IMR-90 (cell line): Measurements from ENCODE around the gene TECTA. TPM values are rescaled to one million over a fixed set of nuclear protein-coding genes. Genes with fewer than 3 reads are reported as not detected.

Source experiments
- ATAC-seq: fragments of 200-7000 bp; cut with Tn5 transposase; 2 replicates; pipeline ENCODE4 v1.9.1; 2020; ENCODE audit warnings: low read depth, mild to moderate bottlenecking, moderate library complexity
- BruUV-seq: library from RNA; stranded (reverse); fragments of 400-500 nt; replicated peaks from 2 replicates; lab custom pipeline; 2021; lab: Mats Ljungman, UMichigan
- CTCF ChIA-PET: fragments of 300-600 bp; formaldehyde crosslinking; extraction: SDS; loops from one replicate; lab custom pipeline; 2021; ENCODE audit warnings: antibody characterized with exemption; lab: Yijun Ruan, JAX
- POLR2A ChIA-PET: fragments of 300-600 bp; sonication (Branson Sonifier 250); formaldehyde crosslinking; loops from one replicate; lab custom pipeline; 2022; ENCODE audit warnings: antibody characterized with exemption; ENCODE audit not compliant: unreplicated experiment; lab: Charles Lee
- DNase-seq: peaks from one replicate; pipeline ENCODE4 v3.0.0; 2013
- H2AFZ ChIP-seq: replicated peaks from 2 replicates; pipeline ENCODE3; 2013; ENCODE audit warnings: low read length, mild to moderate bottlenecking; ENCODE audit not compliant: poor library complexity
- H2AK5ac ChIP-seq: 2 replicates; pipeline ENCODE4 v1.6.1; 2013; ENCODE audit warnings: low read depth, low read length, inconsistent platforms
- H2AK9ac ChIP-seq: replicated peaks from 2 replicates; pipeline ENCODE3; 2013; ENCODE audit warnings: mild to moderate bottlenecking, low read depth, low read length, moderate library complexity; ENCODE audit not compliant: poor library complexity
- H2BK120ac ChIP-seq: 2 replicates; pipeline ENCODE4 v1.6.1; 2013; ENCODE audit warnings: low read depth, low read length, inconsistent platforms
- H2BK15ac ChIP-seq: 3 replicates; pipeline ENCODE4 v1.6.1; 2013; ENCODE audit warnings: low read depth, low read length, inconsistent platforms
- H2BK20ac ChIP-seq: 2 replicates; pipeline ENCODE4 v1.6.1; 2013; ENCODE audit warnings: low read depth, mild to moderate bottlenecking, inconsistent platforms, low read length, moderate library complexity
- H2BK5ac ChIP-seq: 2 replicates; pipeline ENCODE4 v1.6.1; 2013; ENCODE audit warnings: mild to moderate bottlenecking, low read depth, low read length, inconsistent platforms; ENCODE audit not compliant: poor library complexity, severe bottlenecking
- H3K14ac ChIP-seq: replicated peaks from 2 replicates; pipeline ENCODE4 v1.6.1; 2013; ENCODE audit warnings: low read depth, low read length, inconsistent platforms
- H3K18ac ChIP-seq: 2 replicates; pipeline ENCODE4 v1.6.1; 2013; ENCODE audit warnings: low read depth, low read length, control low read depth
- H3K23ac ChIP-seq: 2 replicates; pipeline ENCODE4 v1.6.1; 2013; ENCODE audit warnings: low read depth, low read length, inconsistent platforms
- H3K27ac ChIP-seq: 2 replicates; pipeline ENCODE4 v1.5.1; 2013; ENCODE audit warnings: mild to moderate bottlenecking, control low read depth, low read length; ENCODE audit not compliant: insufficient read depth
- H3K27me3 ChIP-seq: 2 replicates; pipeline ENCODE4 v1.6.1; 2013; ENCODE audit warnings: low read length; ENCODE audit not compliant: control insufficient read depth, insufficient read depth
- H3K36me3 ChIP-seq: 2 replicates; pipeline ENCODE4 v1.6.1; 2013; ENCODE audit warnings: low read length, mixed read lengths; ENCODE audit not compliant: control insufficient read depth, insufficient read depth
- H3K4ac ChIP-seq: 2 replicates; pipeline ENCODE4 v1.6.1; 2013; ENCODE audit warnings: low read depth, low read length, inconsistent platforms
- H3K4me1 ChIP-seq: 2 replicates; pipeline ENCODE4 v1.6.1; 2013; ENCODE audit warnings: low read length, mixed read lengths; ENCODE audit not compliant: control insufficient read depth, insufficient read depth
- H3K4me2 ChIP-seq: 2 replicates; pipeline ENCODE4 v1.6.1; 2013; ENCODE audit warnings: low read depth, mild to moderate bottlenecking, control low read depth, low read length, moderate library complexity
- H3K4me3 ChIP-seq: 2 replicates; pipeline ENCODE4 v1.5.1; 2013; ENCODE audit warnings: low read depth, mild to moderate bottlenecking, control low read depth, low read length, moderate library complexity; ENCODE audit not compliant: insufficient read depth
- H3K56ac ChIP-seq: 2 replicates; pipeline ENCODE4 v1.6.1; 2013; ENCODE audit warnings: low read length, inconsistent platforms; ENCODE audit not compliant: insufficient read depth; ENCODE audit errors: extremely low read depth
- H3K79me1 ChIP-seq, 2 experiments: 2 replicates each; pipeline ENCODE4 v1.6.1; 2013; ENCODE audit warnings: low read length in 2 of 2, inconsistent platforms in 1 of 2, low read depth in 1 of 2
- H3K9ac ChIP-seq: 2 replicates; pipeline ENCODE4 v1.6.1; 2013; ENCODE audit warnings: low read depth, low read length, control low read depth
- H3K9me1 ChIP-seq: 2 replicates; pipeline ENCODE4 v1.6.1; 2013; ENCODE audit warnings: low read length, inconsistent platforms; ENCODE audit not compliant: insufficient read depth
- H3K9me3 ChIP-seq: 2 replicates; pipeline ENCODE4 v1.6.1; 2013; ENCODE audit warnings: low read length; ENCODE audit not compliant: control insufficient read depth, insufficient read depth
- H4K20me1 ChIP-seq: 2 replicates; pipeline ENCODE4 v1.6.1; 2013; ENCODE audit warnings: low read length, inconsistent platforms; ENCODE audit not compliant: insufficient read depth
- H4K5ac ChIP-seq: 2 replicates; pipeline ENCODE4 v1.6.1; 2013; ENCODE audit warnings: mild to moderate bottlenecking, low read depth, low read length, control low read depth
- H4K8ac ChIP-seq, 2 experiments: 2 replicates each; pipeline ENCODE4 v1.6.1; 2013; ENCODE audit warnings: low read depth in 2 of 2, low read length in 2 of 2, control low read depth in 1 of 2, inconsistent platforms in 1 of 2
- H4K91ac ChIP-seq: 2 replicates; pipeline ENCODE4 v1.6.1; 2013; ENCODE audit warnings: low read depth, low read length, inconsistent platforms; ENCODE audit not compliant: insufficient read depth
- CEBPB ChIP-seq: IDR thresholded peaks from 2 replicates; pipeline ENCODE4 v1.6.1; 2012; ENCODE audit warnings: low read depth, low read length, improper control_type of control experiment
- CTCF ChIP-seq: conservative IDR thresholded peaks from 2 replicates; pipeline ENCODE4 v1.5.1; 2012; ENCODE audit warnings: mild to moderate bottlenecking, low read depth, low read length, improper control_type of control experiment
- MAFK ChIP-seq: IDR thresholded peaks from 2 replicates; pipeline ENCODE4 v1.6.1; 2012; ENCODE audit warnings: low read depth, low read length, improper control_type of control experiment
- MAZ ChIP-seq: IDR thresholded peaks from 2 replicates; pipeline ENCODE4 v1.6.1; 2012; ENCODE audit warnings: low read depth, mild to moderate bottlenecking, low read length, improper control_type of control experiment, moderate library complexity, borderline replicate concordance
- NFE2L2 ChIP-seq: fragments of 150-350 bp; IDR thresholded peaks from 2 replicates; pipeline ENCODE4 v1.6.1; 2016; ENCODE audit warnings: low read depth, mild to moderate bottlenecking, low read length
- RAD21 ChIP-seq: IDR thresholded peaks from 2 replicates; pipeline ENCODE4 v1.6.1; 2012; ENCODE audit warnings: low read length, improper control_type of control experiment
- SMC3 ChIP-seq: fragments of 150-350 bp; IDR thresholded peaks from 2 replicates; pipeline ENCODE4 v1.6.1; 2016; ENCODE audit warnings: low read depth, mild to moderate bottlenecking, antibody characterized with exemption, low read length, moderate library complexity
- WGBS, 2 experiments: methylation state at CpG; one replicate each; pipeline versions ENCODE4 v1.1.5 to v1.1.7; 2013; ENCODE audit warnings: missing lambda C conversion rate in 2 of 2; ENCODE audit not compliant: insufficient read length in 1 of 2; ENCODE audit errors: extremely low coverage in 2 of 2; 5-methylcytosine and 5-hydroxymethylcytosine counted together
- dilution Hi-C: fragments of 300-500 bp; cut with HindIII; formaldehyde crosslinking; loops from one replicate; pipeline ENCODE4 v1.14.3; 2018; ENCODE audit warnings: low sequenced_read_pairs; ENCODE audit not compliant: unreplicated experiment
- in situ Hi-C: fragments of 300-500 bp; cut with MboI; formaldehyde crosslinking; loops from 3 replicates; pipeline ENCODE4 v1.14.3; 2019; ENCODE audit warnings: low sequenced_read_pairs, inconsistent platforms, mixed read lengths
- intact Hi-C: fragments of 100-400 bp; cut with micrococcal nuclease; formaldehyde crosslinking; loops from 2 replicates; pipeline ENCODE4 v1.10.0; 2022
- polyA plus RNA-seq, 3 experiments: library from polyadenylated mRNA; depleted of rRNA; stranded (reverse); fragments of >200 nt; gene quantifications; 2 replicates each; pipeline ENCODE4 v1.2.3, GENCODE V29; 2012; ENCODE audit warnings: low replicate concordance in 1 of 3
- total RNA-seq: library from RNA; depleted of rRNA; stranded (reverse); fragments of >200 nt; gene quantifications from 2 replicates; pipeline ENCODE4 v1.2.3, GENCODE V29; 2012
- TF ChIP-seq, protein P1 (sequence below): fragments of 150-350 bp; IDR thresholded peaks from 2 replicates; pipeline ENCODE4 v1.6.1; 2017; ENCODE audit warnings: mild to moderate bottlenecking, antibody characterized with exemption, low read length, low read depth

The TECTA gene
- total and polyA plus RNA-seq, 2 of the 4 experiments (the other 2 are of a cell fraction), result 0.17 to 0.18 TPM

DNA sequence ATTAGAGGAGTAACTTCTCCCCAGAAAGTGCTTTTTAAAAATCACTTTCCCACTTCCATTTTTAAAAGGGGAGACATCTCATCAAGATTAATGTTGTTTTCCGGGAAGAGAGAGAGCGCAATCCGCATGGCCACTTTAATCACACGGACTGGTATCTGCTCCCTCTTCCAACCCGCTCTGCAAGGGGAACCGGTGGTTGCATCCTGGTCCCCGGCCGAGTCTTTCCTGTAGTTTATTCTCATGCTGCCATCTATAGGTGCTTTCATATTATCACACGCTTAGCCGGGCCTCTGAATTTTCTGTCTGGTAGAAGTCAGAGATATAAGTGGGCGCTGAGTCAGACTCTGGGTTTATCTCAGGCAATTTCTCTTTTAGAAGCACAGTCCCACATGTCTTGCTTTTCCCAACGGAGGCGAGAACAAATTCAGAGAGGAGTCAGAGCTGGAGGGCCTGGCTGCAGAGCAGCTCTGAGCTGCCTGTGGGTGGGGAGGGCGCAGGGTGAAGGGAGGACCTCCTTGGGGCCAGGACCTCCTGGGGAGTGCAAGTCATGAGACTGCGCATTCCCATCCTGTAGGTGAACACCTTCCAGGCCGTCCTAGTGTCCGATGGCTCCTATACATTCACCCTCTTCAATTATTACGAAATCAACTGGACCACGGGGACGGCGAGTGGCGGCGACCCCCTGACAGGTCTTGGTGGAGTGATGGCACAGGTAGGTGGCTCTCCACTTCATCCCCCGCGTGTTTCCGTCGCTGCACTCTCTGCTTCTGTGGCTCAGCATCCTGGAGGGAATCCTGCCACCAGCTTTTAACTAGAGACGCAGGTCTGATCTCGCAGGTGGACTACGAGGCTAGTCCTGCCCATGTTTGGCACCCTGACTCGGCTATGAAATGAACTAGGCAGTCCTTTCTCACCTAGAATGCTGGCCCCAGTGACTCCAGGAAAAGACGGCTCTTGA, 11.7 kb downstream of the TECTA start:
- H3K27ac ChIP-seq, result no peak overlapping the region
- 68% methylated on average over 5 of the region's 32 CpGs; no CpG with 5 or more reads in 1 of the 2 experiments for WGBS, 2 experiments

More for the DNA sequence above, 11.7 kb downstream of the TECTA start:
- Histone ChIP-seq H3K14ac (no peak overlapping the region), H3K56ac (no peak overlapping the region), H4K5ac (no peak overlapping the region), H2BK20ac (no peak overlapping the region), H2BK120ac (no peak overlapping the region), H3K18ac (no peak overlapping the region), H3K9me1 (no peaks in the 10 kb centered on the region), H4K8ac (no peak overlapping the region), H3K23ac (no peak overlapping the region), H3K4me3 (no peak overlapping the region), H2AK9ac (peak overlapping the region; percentile 57), H2BK5ac (no peak overlapping the region), H3K9me3 (no peaks in the 10 kb centered on the region), H3K9ac (no peak overlapping the region), H3K4me2 (no peak overlapping the region), H3K27me3 (peaks cover 30% of the 10 kb centered on the region), H3K79me1 (no peaks in the 10 kb centered on the region), H3K36me3 (no peaks in the 10 kb centered on the region), H3K4ac (no peak overlapping the region), H2AK5ac (no peak overlapping the region), H2AFZ (no peak overlapping the region), H2BK15ac (no peak overlapping the region), H3K4me1 (no peaks in the 10 kb centered on the region), H4K91ac (no peak overlapping the region), H4K20me1 (no peaks in the 10 kb centered on the region)
- CTCF ChIA-PET, result interaction anchor here (0.8 kb wide), 1 partner anchor 602 kb away, joined by 3 read pairs; the partner anchor contains the start of gene GRIK4
- BruUV-seq, result no TSS peak
- intact Hi-C loops (loop anchor here (1.0 to 5.0 kb wide), 6 partner anchors 160 to 601 kb away; partner anchors contain the start of gene GRIK4), in situ Hi-C loops (no loop called here), dilution Hi-C loops (no loop called here)
- DNase-seq (peak; percentile 82), ATAC-seq (peak; percentile 99)
- POLR2A ChIA-PET, result no interaction called here
- TF ChIP-seq CEBPB (peak; percentile 72), MAZ (0 out of 2 replicates have a peak, but pooled peaks have one; percentile 27), SMC3 (peak; percentile 61), MAFK (no peak), RAD21 (peak; percentile 76), CTCF (peak; percentile 75), NFE2L2 (no peak)
- TF ChIP-seq, protein P1, sequence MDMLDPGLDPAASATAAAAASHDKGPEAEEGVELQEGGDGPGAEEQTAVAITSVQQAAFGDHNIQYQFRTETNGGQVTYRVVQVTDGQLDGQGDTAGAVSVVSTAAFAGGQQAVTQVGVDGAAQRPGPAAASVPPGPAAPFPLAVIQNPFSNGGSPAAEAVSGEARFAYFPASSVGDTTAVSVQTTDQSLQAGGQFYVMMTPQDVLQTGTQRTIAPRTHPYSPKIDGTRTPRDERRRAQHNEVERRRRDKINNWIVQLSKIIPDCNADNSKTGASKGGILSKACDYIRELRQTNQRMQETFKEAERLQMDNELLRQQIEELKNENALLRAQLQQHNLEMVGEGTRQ, result no peak
